ENCODE measurements around the gene BCL7A. TPM values are rescaled to one million over a fixed set of nuclear protein-coding genes. Genes with fewer than 3 reads are reported as not detected.

Gene BCL7A
- total RNA-seq, 1 donor from 2014 or later = 11.2 TPM

DNA sequence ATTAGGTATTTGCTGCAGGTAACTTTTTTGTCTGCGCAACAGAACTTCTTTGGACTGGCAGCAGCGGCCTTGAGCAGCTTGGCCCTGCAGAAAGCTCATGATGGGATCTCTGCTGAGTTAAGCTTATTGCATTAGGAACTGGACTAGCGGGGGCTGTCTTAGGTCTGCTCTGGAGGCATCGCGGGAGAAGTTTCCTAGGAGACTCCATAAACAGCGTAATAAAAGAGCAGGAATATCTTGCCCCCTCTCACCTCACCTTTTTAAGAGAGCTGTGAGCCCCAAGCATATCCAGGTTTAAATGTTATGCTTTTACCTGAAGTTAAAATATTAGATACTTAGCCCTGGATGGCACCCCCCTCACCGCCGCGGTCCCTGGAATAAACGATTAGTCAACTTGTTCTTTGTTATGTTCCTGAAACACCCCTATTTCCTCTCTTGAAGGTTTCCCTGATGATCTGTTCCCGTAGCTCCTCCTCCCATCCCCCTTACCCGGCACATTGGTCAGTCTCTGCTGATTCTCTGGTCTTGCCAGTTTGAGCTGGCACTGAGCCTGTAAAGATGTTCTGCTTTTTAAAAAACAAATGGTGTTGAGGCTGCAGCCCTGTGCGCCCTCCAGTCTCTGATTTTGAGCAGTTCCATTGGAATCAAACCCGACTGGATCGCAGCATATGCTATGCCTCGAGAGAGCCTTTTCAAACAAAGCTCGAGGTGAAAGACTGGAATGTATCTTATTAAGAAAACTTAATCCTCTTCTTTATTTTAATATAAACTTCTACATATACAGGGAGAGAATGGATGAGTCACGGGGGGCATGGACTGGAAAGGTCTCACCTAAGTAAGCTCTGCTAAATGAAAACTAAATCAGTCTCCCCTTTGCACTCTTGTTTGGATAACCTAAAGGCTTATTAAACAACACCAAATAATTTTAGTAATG, 58.7 kb downstream of the BCL7A start:
- Histone ChIP-seq H3K4me3 (peak overlapping the region; percentile 91), H3K27me3 (ENCODE audit: low read depth) (no peaks in the 10 kb centered on the region), H3K27ac (replicated peaks) (peak overlapping the region; percentile 91), H3K4me1 (peaks cover 68% of the 10 kb centered on the region), H3K36me3 (peaks cover 13% of the 10 kb centered on the region), H3K9me3 (replicated peaks) (no peaks in the 10 kb centered on the region)
- peak; percentile 53 for DNase-seq
- TF ChIP-seq, protein P1, sequence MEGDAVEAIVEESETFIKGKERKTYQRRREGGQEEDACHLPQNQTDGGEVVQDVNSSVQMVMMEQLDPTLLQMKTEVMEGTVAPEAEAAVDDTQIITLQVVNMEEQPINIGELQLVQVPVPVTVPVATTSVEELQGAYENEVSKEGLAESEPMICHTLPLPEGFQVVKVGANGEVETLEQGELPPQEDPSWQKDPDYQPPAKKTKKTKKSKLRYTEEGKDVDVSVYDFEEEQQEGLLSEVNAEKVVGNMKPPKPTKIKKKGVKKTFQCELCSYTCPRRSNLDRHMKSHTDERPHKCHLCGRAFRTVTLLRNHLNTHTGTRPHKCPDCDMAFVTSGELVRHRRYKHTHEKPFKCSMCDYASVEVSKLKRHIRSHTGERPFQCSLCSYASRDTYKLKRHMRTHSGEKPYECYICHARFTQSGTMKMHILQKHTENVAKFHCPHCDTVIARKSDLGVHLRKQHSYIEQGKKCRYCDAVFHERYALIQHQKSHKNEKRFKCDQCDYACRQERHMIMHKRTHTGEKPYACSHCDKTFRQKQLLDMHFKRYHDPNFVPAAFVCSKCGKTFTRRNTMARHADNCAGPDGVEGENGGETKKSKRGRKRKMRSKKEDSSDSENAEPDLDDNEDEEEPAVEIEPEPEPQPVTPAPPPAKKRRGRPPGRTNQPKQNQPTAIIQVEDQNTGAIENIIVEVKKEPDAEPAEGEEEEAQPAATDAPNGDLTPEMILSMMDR (IDR thresholded peaks at IDR 0.05; ENCODE audit: borderline replicate concordance) = no peak
- intact Hi-C loops (cut with micrococcal nuclease) = no loop called here

DNA sequence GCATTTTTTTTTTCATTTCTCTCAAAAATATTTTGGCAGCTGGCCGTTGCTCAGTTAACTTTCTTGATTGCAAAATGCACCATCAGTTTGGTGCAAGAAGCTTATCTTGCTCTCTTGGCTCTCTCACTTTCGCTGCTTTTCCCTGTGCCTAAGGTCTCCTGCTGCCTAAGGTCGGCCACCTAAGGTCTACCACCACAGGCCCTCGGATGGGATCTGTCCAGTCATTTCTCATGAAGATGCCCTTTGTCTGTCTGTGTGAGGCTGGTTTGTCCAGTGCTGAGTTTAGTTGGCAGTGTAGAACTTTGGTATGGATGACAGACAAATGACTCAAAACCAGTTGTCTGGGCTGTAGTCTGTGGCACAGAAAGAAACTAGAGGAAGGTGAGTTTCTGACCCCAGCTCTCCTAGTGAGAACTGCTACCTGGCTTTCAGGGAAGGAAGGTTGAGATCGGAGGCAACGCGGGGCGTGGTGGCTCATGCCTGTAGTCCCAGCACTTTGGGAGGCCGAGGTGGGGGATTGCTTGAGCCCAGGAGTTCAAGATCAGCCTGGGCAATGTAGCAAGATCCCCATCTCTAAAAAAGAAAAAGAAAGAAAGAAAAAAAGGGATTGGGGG, 59.5 kb downstream of the BCL7A start:
- Histone ChIP-seq H3K27me3 (ENCODE audit: low read depth) (no peaks in the 10 kb centered on the region), H3K4me1 (peaks cover 76% of the 10 kb centered on the region), H3K27ac (replicated peaks) (peak overlapping the region; percentile 91), H3K9me3 (replicated peaks) (no peaks in the 10 kb centered on the region), H3K4me3 (peak overlapping the region; percentile 91), H3K36me3 (peaks cover 16% of the 10 kb centered on the region)
- intact Hi-C loops (cut with micrococcal nuclease) = no loop called here
- no peak for DNase-seq
- TF ChIP-seq, protein P1 (IDR thresholded peaks at IDR 0.05; ENCODE audit: borderline replicate concordance) = no peak

GRCh38 chr12:122081697-122082221, 60.1 kb downstream of the BCL7A start:
- Histone ChIP-seq H3K27ac (replicated peaks) (peak overlapping the region; percentile 91), H3K4me1 (peaks cover 82% of the 10 kb centered on the region), H3K27me3 (ENCODE audit: low read depth) (no peaks in the 10 kb centered on the region), H3K9me3 (replicated peaks) (no peaks in the 10 kb centered on the region), H3K36me3 (peaks cover 16% of the 10 kb centered on the region), H3K4me3 (peak overlapping the region; percentile 91)
- TF ChIP-seq, protein P1 (IDR thresholded peaks at IDR 0.05; ENCODE audit: borderline replicate concordance) = peak; percentile 7
- intact Hi-C loops (cut with micrococcal nuclease) = no loop called here
- DNase-seq = peak; percentile 60

GRCh38 chr12:122082621-122083356, 61.1 kb downstream of the BCL7A start:
- Histone ChIP-seq H3K4me1 (peaks cover 87% of the 10 kb centered on the region), H3K27ac (replicated peaks) (peak overlapping the region; percentile 91), H3K4me3 (peak overlapping the region; percentile 91), H3K9me3 (replicated peaks) (no peaks in the 10 kb centered on the region), H3K36me3 (peaks cover 16% of the 10 kb centered on the region), H3K27me3 (ENCODE audit: low read depth) (no peaks in the 10 kb centered on the region)
- TF ChIP-seq, protein P1 (IDR thresholded peaks at IDR 0.05; ENCODE audit: borderline replicate concordance) = no peak
- DNase-seq = no peak
- intact Hi-C loops (cut with micrococcal nuclease) = no loop called here

DNA sequence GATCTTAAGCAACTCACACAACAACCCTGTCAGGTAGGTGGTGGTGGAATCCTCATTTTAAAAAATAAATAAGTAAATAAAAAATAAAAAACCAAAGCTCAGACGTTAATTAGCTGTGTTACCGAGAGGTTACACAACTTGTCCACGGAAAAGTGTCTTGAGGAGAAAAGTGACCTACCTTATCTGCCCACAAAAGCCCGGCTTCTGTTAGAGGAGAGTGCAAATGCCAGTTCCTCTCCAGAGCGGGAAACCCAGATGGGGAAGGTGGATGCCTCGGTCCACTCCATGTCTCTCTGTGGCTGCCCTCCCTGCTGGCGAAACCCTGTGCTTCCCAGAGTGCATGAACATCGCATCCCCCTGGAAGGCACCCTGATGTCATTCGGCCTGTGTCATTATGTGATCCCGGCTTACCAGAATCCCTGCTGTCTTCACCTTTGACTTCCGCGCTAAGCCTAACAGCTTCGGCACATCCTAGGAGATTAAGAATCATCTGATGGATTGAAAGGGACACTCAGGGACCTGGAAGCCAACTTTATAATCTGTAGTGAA, 63.2 kb downstream of the BCL7A start:
- Histone ChIP-seq H3K27me3 (ENCODE audit: low read depth) (no peaks in the 10 kb centered on the region), H3K27ac (replicated peaks) (peak overlapping the region; percentile 76), H3K4me1 (peaks cover 97% of the 10 kb centered on the region), H3K4me3 (no peak overlapping the region), H3K36me3 (peaks cover 16% of the 10 kb centered on the region), H3K9me3 (replicated peaks) (no peaks in the 10 kb centered on the region)
- no peak for DNase-seq
- intact Hi-C loops (cut with micrococcal nuclease) = no loop called here
- TF ChIP-seq, protein P1 (IDR thresholded peaks at IDR 0.05; ENCODE audit: borderline replicate concordance) = no peak

Data from left ventricle myocardium inferior (tissue), 1 donor.